Raji (cell line): ENCODE measurements around the gene R3HDM1.

ENCODE experiments used
- POLR2A ChIP-seq: IDR thresholded peaks from 2 replicates; pipeline ENCODE4 v1.6.1; 2011; ENCODE audit warnings: low read depth, low read length, control low read depth; ENCODE audit not compliant: insufficient read depth

Gene R3HDM1

DNA sequence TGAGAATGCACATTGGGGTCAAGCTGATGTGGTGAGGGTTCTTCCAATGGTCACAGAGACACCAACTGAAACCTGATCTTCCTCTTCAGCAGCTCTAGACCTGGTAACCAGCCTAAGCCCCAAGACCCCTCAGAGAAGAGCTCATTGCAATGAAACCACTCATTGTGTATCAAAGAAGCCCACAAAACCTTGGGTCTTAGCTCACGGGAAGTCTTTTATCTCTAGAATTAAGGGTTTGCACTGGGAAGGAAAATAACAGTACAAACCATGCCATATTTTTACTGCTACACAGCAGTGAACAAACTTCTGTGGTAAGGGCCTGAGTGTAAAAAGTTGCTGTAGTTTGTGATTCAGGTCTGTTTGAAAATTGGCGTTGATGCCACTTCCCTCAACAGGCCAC lies 201.8 kb downstream of the R3HDM1 start:
- no peak for TF ChIP-seq POLR2A

DNA sequence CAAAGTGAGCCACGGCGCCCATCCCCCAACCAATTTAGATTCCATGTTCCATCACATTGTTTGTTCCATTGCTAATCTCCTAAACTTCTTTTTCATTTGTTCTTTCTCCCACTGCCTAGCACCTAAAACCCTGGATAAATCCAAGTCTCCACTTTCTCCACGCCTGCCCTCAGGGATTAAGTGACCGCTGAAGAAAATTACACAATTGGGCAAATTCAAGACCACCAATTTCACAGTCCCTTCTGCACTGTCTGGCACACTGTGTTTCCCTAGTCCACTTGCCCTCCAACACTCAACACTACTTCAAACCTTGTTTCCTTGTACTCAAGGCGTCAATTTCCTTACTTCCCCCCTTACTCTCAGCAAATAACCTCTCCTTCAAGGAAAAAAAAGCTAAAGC lies 205.3 kb downstream of the R3HDM1 start:
- no peak for TF ChIP-seq POLR2A

DNA sequence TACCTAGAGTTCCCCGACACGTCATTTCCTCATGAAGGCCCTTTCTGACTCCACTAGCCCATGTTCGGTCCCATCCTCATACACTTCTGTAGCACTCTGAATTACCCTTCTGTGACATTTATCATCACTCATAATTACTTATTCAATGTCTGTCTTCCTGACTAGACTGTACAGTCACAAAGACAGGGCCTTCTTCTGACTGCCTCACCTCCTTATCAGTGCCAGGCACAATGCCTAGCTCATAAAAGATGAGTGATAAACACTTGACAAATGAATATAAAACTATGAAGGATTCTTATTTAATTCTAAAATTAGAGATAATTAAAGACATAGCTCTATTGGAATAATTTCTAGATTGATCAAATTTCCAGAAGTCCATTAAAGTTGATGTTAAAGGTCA lies 208.9 kb downstream of the R3HDM1 start:
- no peak for TF ChIP-seq POLR2A

DNA sequence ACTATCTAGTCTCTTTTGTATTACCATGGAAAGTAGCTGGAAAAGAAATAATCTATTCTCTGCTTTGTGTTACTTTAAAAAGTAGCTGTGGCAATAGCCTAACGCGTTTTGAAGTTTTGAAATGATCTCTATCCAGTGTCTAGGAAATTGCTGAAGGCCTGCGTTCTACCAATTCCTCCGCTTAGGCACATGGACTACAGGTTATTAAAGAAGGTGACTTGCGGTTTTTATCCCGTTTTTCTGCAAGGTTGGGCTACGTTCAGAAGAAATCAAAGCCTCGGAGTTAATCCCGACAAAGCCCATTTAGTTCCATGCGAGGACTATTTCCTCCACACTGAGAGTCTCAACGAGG lies 209.7 kb downstream of the R3HDM1 start:
- TF ChIP-seq POLR2A: no peak

DNA sequence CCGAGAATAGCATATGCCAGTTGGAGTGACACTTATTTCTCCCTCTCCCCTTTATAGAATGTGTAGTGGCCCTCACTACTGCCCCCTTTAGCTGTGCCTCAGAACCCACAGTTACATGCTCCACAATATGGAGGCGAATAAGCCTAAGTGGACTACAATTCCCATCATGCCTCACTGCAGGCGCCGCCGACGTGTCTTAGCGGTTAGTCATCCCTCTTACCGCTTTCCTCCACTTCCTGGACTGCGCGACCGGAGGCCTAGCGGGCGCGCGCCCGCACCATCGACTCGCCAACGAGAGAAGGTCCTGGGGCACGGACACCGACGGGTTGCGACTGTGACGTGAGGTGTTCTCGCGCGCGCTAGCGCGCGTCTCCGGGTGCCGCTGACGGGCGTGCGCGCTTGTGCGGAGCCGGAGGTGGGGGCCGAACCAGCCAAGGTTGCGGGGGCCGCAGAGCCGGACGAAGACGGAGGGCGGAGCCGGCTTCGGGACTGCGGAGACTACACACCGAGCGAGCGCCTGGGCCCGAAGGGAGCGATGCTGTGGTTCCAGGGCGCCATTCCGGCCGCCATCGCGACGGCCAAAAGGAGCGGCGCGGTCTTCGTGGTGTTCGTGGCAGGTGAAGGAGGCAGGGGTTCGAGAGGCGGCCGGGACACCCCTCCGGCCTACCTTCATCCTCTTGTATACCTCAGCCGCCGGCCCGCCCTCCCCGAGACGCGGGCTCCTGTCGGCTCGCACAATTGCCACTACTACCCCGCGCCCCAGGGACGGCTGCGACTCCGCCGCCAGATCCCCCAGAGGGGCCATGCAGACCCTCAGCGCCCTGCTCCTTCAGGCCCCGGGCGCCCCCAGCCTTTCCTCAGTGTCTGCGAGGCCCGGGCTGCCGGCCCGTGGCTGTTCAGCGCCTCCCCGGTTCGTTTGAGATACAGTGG lies 210.4 kb downstream of the R3HDM1 start, which contains the start of gene UBXN4:
Gene UBXN4, plus strand, starts transcription at position 461 of the 930 bp plus-strand sequence. Its CDS starts 75 bp downstream, at position 536.
- TF ChIP-seq POLR2A: peak; percentile 92

DNA sequence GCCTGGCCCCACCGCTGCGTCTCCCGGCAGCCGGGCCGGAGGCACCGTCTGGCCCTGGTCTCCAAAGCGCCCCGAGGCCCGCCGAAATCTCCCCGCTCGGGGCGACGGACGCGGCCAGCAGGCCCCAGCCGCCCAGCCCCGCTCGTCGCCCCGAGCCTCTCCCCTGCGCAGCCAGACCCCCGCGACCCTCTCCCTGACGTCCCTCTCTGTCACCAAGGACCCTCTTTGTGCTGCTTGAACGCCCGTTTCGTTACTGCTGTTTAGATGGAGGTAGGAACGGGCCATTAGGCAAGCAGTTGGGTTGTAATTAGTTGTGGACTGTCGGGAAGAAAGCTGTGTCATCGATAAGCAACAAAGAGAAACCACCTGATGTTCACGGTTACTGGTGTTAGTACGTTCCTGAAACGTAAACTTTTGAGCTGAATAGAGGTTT lies 211.1 kb downstream of the R3HDM1 start:
- 0 out of 2 replicates have a peak, but pooled peaks have one; percentile 38 for TF ChIP-seq POLR2A

DNA sequence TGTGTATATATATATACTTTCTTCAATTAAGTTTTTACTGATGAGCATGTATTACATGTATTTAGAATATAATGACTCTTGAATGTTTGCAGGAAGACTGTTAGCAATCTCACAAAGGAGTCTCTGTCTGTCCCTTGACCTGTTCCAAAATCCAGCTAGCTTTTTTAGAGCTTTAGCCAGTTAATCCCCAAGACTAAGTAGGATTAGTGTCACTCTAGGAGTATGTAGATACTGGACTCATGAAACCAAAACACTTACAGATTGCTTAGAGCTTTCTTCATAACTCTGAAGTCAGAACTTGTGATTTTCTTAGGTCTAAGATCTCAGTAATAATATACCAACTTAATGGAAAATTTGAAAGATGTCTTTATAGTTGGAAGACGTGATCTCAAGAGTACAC lies 212.6 kb downstream of the R3HDM1 start:
- no peak for TF ChIP-seq POLR2A

DNA sequence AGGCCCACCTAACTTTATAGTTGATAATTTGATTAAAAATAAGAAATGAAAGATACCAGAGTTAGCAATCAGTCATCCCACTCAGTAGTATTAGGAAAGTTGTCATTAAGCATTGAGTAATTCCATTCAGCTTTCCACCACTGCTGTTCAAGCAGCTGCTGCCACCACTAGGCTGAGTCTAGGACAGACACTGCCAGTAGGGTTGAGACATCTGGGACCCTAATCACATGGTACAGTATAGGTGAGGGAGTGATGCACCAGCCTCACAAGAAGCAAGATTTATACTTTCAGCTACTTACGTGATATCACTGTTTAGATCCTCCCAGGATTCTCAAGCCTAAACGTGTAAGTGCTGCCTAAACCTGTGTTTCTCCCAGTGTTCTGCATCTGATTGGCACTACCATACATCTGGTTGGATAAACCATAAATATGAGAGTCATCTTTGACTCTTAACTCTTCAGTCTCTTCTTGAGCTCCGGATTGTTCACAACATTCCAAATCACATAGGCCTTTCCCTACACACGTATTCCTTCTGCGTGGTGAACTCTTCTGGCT lies 213.6 kb downstream of the R3HDM1 start:
- no peak for TF ChIP-seq POLR2A

DNA sequence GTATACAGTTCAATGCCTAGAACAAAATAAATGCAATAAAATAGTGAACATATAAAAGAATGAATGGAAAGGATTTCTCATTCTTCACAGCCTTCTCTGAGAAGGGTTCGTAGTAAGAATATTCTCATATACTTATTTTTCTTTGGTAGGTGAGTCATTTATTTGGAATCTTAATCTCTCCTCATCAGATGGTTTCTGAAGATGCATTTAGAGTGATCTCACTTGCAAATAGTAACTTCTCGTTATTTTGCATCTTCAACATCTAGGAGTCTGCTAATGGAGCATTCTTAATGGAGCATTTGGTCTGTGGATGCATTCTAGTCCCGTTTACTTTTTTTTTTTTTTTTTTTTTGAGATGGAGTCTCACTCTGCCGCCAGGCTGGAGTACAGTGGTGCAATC lies 214.3 kb downstream of the R3HDM1 start:
- TF ChIP-seq POLR2A: no peak

DNA sequence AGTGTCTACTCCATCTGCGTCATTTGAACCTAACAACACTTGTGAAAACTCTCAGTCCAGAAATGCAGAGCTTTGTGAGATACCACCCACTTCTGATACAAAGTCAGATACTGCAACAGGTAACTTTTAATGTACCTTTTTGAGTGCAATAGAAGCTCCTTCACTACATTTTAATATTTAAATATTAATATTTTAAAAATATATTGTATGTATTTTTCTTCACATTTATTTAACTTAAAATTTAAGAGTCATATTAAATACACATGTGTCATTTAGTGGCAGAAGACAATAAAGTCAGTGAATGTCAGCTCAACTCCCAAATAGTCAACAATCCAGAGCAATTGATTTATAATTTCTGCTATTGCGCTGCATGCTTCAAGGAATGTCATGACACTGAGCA lies 224.3 kb downstream of the R3HDM1 start:
- no peak for TF ChIP-seq POLR2A

DNA sequence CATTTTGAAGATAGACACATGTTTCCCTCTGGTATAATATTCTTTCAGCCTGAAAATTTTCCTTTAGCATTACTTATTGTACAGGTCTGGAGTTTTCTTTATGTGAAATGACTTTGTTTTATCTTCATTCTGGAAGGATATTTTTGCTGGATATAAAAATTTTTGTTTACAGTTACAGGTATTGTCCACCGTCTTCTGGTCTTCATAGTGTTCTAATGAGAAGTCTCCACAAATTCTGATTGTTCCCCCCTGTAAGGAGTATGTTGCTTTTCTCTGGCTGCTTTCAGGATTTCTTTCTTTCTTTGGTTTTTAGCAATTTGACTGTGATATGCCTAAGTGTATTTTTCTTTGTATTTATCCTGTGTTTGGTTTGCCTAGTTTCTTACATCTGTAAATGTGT lies 225.4 kb downstream of the R3HDM1 start:
- no peak for TF ChIP-seq POLR2A

DNA sequence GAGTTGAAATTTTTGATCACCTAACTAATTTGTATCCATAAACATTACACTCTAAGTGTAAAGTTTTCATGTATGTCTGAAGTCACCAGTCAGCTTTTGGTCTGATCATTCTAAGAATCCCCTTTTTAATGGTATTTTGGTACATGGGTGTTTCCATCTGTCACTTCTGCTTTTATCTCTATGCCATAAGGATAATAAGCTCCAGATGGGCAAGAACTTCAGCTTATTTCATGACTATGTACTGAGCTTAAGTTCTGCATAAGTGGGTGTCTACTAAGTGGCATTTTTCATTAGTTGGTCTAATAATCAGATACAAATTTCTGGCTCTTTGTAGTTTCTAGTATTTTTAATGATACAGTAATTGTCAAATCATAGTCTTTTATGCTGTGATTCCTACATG lies 230.7 kb downstream of the R3HDM1 start:
- no peak for TF ChIP-seq POLR2A

DNA sequence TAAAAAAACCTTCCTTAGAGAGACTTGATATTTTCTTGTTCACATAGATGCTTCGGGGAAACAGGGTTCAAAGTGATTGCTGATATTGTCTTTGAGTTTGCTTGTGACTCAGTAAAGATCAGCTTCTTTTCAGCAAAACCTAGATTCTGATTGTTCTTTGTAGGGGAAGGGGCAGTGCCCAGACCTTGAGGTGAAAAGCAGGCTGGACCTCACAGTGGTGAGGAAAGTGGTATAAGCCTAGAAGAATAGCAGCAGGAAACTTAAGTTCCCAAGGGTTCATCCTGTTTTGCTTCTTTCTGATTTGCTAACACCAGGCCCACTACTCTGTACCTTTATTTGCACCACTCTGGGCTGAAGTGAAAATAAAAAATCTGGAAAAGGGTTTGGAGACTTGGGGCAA lies 231.2 kb downstream of the R3HDM1 start:
- no peak for TF ChIP-seq POLR2A

DNA sequence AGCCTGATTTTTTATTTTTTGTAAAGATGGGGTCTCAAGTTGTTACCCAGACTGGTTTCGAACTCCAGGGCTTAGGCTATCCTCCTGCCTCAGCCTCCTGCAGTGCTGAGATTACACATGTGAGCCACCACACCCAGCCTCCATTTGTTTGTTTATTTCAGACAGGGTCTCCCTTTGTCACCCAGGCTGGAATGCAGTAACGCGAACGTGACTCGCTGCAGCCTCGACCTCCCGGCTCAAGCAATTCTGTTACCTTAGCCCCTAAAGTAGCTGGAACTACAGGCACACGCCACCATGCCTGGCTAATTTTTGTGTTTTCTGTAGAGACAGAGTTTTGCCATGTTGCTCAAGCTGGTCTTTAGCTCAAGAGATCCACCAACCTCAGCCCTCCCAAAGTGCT lies 237.6 kb downstream of the R3HDM1 start:
- TF ChIP-seq POLR2A: no peak

DNA sequence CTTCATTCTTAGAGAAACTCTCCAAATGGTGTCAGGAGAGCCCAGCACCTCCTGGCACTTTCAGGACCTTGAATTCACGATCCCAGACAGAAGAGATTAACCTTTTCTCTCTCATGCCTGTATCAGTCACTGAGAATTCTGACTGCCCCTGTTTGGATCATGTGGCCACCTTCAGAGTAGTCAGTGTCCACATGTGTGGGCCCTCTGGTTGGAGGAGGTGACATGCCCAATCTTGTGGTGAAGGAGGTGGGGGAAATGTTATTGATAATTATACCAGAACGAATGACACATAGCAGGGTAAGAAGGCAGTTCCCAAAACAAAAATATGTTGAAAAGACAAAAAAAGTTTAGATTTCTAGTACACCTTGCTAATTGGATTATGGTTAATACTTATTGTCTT lies 242.0 kb downstream of the R3HDM1 start:
- no peak for TF ChIP-seq POLR2A

DNA sequence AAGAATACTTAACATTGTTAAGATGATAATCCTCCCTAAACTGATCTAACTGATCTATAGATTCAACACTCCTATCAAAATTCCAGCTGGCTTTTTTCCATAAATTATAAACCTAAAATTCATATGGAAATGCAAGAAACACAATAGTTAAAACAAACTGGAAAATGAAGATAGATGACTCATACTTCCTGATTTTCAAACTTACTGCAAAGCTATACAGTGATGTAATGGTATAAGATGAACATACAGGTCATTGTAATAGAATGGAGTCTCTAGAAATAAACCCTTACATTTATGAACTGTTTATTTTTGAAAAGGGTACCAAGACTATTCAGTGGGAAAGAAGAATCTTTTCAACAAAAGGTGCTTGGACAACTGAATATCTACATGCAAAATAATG lies 242.6 kb downstream of the R3HDM1 start:
- no peak for TF ChIP-seq POLR2A
